HFFc6 (cell line): ENCODE results near the gene DNAJB11. TPM values are rescaled to one million over a fixed set of nuclear protein-coding genes. Genes with fewer than 3 reads are reported as not detected.
A peak's percentile ranks its signal among the peaks of the same experiment; 100 is the strongest.

Source experiments
- DNase-seq: peaks from one replicate; pipeline ENCODE4 v3.0.0-alpha.2; 2018
- H3K27ac Mint-ChIP-seq: 2 replicates; pipeline ENCODE4 v1.8.0; 2020; ENCODE audit warnings: mild to moderate bottlenecking, mixed read lengths
- H3K27me3 Mint-ChIP-seq: 2 replicates; pipeline ENCODE4 v1.8.0; 2021; ENCODE audit warnings: mild to moderate bottlenecking, moderate library complexity, mixed read lengths; ENCODE audit not compliant: insufficient read depth
- H3K36me3 Mint-ChIP-seq: 2 replicates; pipeline ENCODE4 v1.8.0; 2021; ENCODE audit warnings: low read depth, mixed read lengths
- H3K4me1 Mint-ChIP-seq: 2 replicates; pipeline ENCODE4 v1.8.0; 2020; ENCODE audit warnings: low read depth, mixed read lengths
- H3K4me3 Mint-ChIP-seq: 2 replicates; pipeline ENCODE4 v1.8.0; 2020; ENCODE audit warnings: mild to moderate bottlenecking, moderate library complexity, mixed read lengths
- H3K9me3 Mint-ChIP-seq: 2 replicates; pipeline ENCODE4 v1.8.0; 2020; ENCODE audit warnings: mild to moderate bottlenecking, mixed read lengths
- total RNA-seq, 6 experiments: library from RNA; stranded (reverse); fragmentation: NEBNext Ultra II Directional; extraction: Animal tissue kit (Norgen Biotek cat#: 25700); gene quantifications; 2 replicates in 1 of 6; 3 replicates in 5 of 6; pipeline ENCODE4 v1.2.3, GENCODE V29; 2021
- TF ChIP-seq, protein P1 (sequence below): fragments of 200-600 bp; sonication (generic); IDR thresholded peaks from 2 replicates; pipeline ENCODE4 v1.5.0; 2021; ENCODE audit warnings: antibody characterized with exemption, mild to moderate bottlenecking

Gene DNAJB11
- total RNA-seq, 6 experiments from 2014 or later: 76.8 to 94.0 (median 84.2) TPM

DNA sequence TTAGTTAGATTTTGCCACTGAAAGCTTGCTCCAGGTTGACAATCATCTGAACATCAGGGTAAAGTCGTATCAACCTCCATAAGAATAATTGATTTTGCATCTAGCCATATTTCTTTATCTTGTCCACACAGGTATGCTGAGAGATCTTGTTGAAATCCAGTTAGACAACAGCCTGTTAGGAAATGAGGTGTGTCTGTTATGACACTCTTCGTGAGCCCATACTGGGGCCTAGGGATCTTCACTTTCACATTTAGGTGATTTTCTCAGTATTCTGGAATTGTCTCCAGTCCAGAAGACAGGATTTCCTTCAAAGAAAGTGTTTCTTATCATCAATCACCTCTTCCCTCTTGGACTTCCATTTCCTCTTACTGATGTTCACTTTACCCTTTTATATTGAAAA lies 18.1 kb downstream of the DNAJB11 start:
- no peak overlapping the region for H3K4me3 Mint-ChIP-seq
- TF ChIP-seq, protein P1, sequence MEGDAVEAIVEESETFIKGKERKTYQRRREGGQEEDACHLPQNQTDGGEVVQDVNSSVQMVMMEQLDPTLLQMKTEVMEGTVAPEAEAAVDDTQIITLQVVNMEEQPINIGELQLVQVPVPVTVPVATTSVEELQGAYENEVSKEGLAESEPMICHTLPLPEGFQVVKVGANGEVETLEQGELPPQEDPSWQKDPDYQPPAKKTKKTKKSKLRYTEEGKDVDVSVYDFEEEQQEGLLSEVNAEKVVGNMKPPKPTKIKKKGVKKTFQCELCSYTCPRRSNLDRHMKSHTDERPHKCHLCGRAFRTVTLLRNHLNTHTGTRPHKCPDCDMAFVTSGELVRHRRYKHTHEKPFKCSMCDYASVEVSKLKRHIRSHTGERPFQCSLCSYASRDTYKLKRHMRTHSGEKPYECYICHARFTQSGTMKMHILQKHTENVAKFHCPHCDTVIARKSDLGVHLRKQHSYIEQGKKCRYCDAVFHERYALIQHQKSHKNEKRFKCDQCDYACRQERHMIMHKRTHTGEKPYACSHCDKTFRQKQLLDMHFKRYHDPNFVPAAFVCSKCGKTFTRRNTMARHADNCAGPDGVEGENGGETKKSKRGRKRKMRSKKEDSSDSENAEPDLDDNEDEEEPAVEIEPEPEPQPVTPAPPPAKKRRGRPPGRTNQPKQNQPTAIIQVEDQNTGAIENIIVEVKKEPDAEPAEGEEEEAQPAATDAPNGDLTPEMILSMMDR: no peak
- peaks cover 12% of the 10 kb centered on the region for H3K36me3 Mint-ChIP-seq
- no peaks in the 10 kb centered on the region for H3K9me3 Mint-ChIP-seq
- H3K27ac Mint-ChIP-seq: no peak overlapping the region
- DNase-seq: no peak
- peaks cover 22% of the 10 kb centered on the region for H3K4me1 Mint-ChIP-seq
- H3K27me3 Mint-ChIP-seq: peaks cover 3% of the 10 kb centered on the region

DNA sequence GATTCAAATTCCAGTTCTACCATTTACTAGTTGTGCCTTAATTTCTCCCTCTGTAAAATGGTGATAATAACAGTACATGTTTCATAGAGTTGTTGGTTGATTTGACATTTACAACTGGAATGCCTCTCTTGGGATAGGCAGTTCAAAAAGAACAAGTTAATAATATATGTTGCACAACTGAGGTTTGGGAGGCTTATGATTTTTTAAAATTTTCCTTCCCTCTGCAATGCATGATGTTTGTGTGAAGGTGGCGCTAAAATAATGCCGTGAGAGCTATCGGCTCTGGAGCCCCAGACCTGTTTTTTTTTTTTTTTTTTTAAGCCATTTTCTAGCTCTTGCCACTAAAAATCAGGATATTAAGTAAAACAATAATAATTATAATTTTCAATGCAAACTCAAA lies 18.6 kb downstream of the DNAJB11 start:
- DNase-seq: no peak
- TF ChIP-seq, protein P1: peak; percentile 54
- H3K27ac Mint-ChIP-seq: no peak overlapping the region
- H3K36me3 Mint-ChIP-seq: peaks cover 9% of the 10 kb centered on the region
- H3K4me1 Mint-ChIP-seq: peaks cover 17% of the 10 kb centered on the region
- H3K9me3 Mint-ChIP-seq: no peaks in the 10 kb centered on the region
- peaks cover 3% of the 10 kb centered on the region for H3K27me3 Mint-ChIP-seq
- no peak overlapping the region for H3K4me3 Mint-ChIP-seq

DNA sequence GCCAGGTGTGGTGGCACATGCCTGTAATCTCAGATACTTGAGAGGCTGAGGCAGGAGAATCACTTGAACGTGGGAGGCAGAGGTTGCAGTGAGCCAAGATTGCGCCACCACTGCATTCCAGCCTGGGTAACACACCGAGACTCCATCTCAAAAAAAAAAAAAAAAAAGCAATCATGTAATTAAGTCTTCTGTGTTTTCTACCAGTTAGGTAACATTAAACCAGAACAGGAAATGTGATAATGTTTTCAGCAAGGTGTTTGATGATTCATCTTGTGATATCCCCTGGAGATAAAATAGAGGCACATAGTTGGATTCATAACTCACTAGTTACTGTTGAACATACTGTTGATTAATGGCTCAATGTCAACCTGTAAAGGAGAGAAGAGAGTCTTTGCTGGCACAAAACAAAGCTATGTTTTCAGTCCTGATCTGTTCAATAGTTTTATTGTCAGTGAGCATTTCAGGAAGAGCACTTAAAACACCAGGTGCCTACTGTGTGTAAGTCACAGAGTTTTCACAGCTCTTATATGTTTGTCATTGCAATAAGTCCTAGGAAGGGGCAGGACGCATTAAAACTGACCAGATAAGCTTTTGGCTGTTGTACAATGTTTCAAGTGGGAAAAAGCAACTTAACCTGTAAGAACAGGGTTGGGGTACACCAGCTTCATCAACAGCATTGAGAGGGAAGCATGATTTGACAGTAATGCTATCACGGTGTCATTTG lies 19.5 kb downstream of the DNAJB11 start:
- H3K27ac Mint-ChIP-seq: no peak overlapping the region
- TF ChIP-seq, protein P1: no peak
- no peak for DNase-seq
- H3K4me3 Mint-ChIP-seq: no peak overlapping the region
- no peaks in the 10 kb centered on the region for H3K9me3 Mint-ChIP-seq
- H3K4me1 Mint-ChIP-seq: peaks cover 17% of the 10 kb centered on the region
- 0 out of 2 replicates have a peak, but pooled peaks cover under 1% of the 10 kb centered on the region for H3K36me3 Mint-ChIP-seq
- peaks cover 3% of the 10 kb centered on the region for H3K27me3 Mint-ChIP-seq

DNA sequence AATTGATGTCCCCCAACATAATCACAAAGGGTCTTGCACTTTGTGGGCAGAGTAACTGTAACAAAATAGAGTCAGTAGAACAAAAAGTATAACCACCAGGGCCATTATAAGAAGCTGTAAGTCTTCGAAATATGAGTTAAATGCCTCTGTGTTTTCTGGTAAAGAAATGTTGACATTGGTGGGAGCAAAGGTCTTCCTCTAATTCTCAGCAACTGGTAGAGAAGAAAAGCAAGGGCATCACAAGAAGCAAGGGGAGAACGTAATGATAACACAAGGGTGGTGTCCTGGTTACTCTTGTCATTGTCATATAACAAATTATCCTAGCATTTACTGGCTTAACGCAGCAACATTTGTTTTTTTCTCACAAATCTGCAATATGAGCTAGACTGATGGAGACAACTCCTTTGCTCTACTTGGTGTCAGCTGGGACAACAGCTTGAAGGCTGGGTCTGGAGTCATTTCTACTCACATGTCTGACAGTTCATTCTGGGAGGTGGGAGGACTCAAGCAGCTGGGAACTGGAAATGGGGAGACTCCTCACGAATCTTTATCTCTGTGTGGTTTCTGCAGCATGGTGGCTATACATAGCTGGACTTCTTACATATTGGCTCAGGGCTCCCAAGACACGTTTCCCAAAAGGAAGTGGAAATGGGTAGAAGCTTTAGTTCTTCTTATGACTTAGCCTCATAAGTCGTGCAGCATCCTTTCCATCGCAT lies 20.2 kb downstream of the DNAJB11 start:
- Mint-ChIP-seq H3K36me3 (no peaks in the 10 kb centered on the region), H3K27ac (no peak overlapping the region), H3K27me3 (peaks cover 3% of the 10 kb centered on the region), H3K9me3 (no peaks in the 10 kb centered on the region), H3K4me1 (peaks cover 17% of the 10 kb centered on the region), H3K4me3 (no peak overlapping the region)
- TF ChIP-seq, protein P1: no peak
- no peak for DNase-seq

DNA sequence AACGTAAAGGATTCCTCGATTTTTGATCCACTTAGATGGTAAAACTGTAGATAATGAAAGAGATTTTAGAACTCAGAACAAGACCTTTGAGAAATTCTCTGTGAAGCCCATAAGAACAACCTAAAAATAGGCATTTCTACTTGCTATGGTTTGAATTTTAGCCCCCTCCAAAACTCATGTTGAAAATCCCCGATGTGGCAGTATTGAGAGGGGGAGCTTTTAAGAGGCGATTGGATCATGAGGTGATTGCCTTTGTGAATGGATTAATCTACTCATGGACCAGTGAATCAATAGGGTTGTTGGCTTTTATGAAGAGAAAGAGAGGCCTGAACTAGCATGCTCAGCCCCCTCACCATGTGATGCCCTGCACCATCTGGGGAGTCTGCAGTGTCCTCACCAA lies 22.2 kb downstream of the DNAJB11 start:
- Mint-ChIP-seq H3K36me3 (no peaks in the 10 kb centered on the region), H3K9me3 (no peaks in the 10 kb centered on the region), H3K27ac (no peak overlapping the region), H3K27me3 (peaks cover 3% of the 10 kb centered on the region), H3K4me1 (peaks cover 23% of the 10 kb centered on the region), H3K4me3 (no peak overlapping the region)
- TF ChIP-seq, protein P1: no peak
- no peak for DNase-seq
